ENCODE results near the gene RBBP8NL. TPM values are rescaled to one million over a fixed set of nuclear protein-coding genes. Genes with fewer than 3 reads are reported as not detected.
"Not testable (repeated sequence)": the region's sequence is repeated elsewhere in the genome, so short reads cannot be mapped to it uniquely, and the experiment has no call there.

The RBBP8NL gene
- total RNA-seq, 2 donors from 2014 or later: not detected

- DNase-seq (ENCODE audit: low spot score); intact Hi-C loops (cut with DNase I): not testable (repeated sequence)
Measured at GRCh38 chr20:62426059-62426348, 1.3 kb downstream of the RBBP8NL start.

DNA sequence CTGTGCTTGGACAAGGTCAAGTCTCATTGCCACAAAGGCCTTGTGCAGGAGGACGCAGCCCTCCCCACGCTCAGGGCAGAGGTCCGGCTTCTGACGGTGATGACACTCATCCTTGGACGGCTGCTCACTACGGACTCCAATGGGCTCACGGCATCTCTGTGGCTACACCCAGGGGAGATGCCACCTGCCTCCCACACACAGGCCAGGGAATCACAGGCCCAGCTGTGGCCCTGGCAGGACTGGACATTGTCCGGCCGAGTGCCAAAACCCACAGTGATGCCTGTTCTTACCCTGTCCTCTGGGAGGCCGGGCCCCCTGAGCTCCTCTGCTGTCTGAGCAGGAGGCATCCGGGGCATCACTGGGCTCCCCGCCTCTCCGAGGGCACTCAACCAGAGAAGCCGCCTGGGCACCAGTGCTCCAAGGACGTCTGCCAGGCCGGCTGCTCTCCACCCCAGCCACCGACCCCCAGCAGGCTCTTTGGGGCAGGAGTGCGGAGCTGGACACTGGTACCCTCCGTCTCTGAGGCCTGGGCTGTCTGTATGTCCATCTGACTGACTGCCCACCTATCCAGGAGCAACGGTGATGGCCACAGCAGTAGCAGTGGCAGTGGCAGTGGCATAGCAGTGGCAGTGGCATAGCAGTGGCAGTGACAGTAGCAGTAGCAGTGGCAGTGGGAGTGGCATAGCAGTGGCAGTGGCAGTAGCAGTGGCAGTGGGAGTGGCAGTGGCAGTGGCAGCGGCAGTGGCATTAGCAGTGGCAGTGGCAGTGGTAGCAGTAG is 1.9 kb downstream of the RBBP8NL start:
- intact Hi-C loops (cut with DNase I): no loop called here
- DNase-seq (ENCODE audit: low spot score): no peak

DNA sequence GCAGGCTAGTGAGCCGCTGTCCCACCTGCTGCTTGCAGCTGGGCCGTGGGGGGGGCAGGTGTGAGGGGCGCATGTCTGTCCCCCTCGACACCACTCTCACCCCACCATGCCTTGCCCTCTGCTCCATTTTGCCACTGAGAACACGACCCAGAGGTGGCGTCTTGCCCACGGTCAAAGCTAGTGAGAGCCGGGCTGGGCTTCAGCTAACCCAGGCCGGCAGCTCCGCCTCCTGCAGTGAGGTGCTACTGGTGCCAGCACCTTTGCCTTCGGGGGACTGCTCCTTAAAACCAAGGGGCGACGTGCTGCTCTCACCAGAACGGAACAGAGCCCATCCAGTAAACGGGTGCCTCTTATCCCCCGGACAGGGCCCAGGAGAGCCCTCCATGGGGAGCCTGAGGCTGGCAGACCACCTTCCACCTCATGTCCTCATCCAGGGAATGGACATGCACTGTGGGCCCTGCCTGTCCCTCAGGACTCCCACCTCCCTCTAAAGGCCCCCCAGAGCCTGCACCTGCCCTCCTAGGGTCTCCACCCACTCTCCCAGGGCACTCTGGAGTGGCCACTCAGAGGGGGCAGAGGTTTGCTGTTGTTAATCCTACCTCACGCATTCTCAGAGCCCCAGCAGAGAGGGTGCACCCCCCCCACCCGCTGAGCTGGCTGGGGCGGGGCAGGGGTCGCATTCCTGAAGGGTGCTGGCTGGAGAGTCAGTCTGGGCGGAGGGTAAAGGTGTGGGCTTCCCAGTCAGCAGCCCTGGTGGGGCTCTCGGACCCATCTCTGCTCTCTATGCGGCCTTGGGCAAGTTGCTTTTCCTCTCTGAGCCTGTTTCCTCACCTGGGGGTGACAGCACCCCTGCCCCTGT is 2.9 kb downstream of the RBBP8NL start:
- no peak for DNase-seq (ENCODE audit: low spot score)
- intact Hi-C loops (cut with DNase I): no loop called here

GRCh38 chr20:62423326-62423706 is 4.0 kb downstream of the RBBP8NL start:
- no peak for DNase-seq (ENCODE audit: low spot score)
- intact Hi-C loops (cut with DNase I): no loop called here

DNA sequence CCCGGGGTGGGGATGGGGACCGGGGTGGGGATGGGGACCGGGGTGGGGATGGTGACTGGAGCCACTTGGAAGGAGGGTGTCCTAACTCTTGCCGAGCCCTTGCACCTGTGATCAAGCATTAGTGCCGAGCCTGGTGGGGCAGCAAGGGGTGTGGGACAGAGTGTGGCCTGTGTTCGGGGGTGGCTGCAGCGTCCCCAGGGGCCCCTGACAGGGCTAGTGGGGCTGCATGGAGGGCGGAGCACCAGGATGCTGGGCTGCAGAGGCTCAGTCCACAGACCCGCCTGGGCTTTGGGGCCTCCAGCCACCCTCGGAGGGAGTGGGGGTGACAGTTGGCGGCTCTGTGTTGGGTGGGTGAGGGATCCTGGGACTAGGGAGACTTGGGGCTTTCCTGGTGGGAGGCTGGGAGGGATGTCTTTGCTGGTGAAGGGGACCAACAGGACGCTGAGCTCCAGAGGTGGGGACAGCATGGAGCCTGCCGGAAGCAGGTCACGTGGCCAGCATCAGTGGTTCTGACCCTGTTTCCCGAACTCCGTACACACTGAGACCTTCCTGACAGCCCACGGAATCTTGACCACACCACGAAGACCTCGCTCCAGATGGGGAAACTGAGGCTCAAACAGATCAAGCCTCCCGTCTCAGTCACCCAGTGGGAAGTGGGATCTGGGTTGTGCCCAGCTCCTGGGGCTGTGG is 4.6 kb downstream of the RBBP8NL start:
- intact Hi-C loops (cut with DNase I): no loop called here
- DNase-seq (ENCODE audit: low spot score): no peak

DNA sequence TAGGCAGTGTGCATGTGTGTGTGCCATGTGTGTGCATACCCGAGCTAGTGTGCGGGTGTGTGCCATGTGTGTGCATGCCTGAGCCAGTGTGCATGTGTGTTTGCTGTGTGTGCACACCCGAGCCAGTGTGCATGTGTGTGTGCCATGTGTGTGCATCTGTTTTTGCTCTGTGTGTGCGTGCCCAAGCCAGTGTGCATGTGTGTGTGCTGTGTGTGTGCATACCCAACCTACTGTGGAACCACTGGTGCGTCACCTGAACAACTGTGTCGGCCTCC is 5.7 kb downstream of the RBBP8NL start:
- DNase-seq (ENCODE audit: low spot score): no peak
- intact Hi-C loops (cut with DNase I): no loop called here

DNA sequence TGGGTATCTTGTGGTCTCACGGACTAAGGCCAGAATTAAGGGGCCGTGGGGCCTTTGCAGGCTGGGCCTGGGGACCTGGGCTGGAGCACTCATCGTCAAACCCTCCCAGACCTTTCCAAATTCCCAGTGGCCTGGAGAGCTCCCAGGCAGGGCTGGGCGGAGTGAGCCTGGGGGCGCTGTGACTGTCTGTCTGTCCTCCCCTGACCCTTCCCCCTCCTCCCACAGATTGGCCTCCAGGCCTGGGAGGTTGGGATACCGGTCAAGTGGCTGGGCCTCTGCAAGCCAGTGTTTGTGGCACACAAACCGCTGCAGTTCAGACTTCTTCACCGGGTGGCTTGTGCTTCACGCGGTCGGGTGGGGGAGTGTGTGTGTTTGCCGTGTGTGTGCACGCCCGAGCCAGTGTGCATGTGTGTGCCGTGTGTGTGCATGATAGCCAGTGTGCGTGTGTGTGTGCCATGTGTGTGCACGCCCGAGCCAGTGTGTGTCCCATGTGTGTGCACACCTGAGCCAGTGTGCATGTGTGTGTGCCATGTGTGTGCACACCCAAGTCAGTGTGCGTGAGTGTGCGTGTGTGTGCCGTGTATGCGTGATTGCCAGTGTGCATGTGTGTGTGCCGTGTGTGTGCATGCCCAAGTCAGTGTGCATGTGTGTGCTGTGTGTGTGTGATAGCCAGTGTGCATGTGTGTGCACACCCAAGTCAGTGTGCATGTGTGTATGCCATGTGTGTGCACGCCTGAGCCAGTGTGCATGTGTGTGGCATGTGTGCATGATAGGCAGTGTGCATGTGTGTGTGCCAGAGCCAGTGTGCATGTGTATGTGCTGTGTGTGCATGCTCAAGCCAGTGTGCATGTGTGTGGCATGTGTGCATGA is 6.3 kb downstream of the RBBP8NL start:
- intact Hi-C loops (cut with DNase I): no loop called here
- DNase-seq (ENCODE audit: low spot score): no peak

- intact Hi-C loops (cut with DNase I): loop anchor here (1.0 to 10.0 kb wide), 2 partner anchors 127 to 195 kb away; no protein-coding TSS in a partner anchor
- no peak for DNase-seq (ENCODE audit: low spot score)
Measured at GRCh38 chr20:62419759-62420158, 7.6 kb downstream of the RBBP8NL start.

DNA sequence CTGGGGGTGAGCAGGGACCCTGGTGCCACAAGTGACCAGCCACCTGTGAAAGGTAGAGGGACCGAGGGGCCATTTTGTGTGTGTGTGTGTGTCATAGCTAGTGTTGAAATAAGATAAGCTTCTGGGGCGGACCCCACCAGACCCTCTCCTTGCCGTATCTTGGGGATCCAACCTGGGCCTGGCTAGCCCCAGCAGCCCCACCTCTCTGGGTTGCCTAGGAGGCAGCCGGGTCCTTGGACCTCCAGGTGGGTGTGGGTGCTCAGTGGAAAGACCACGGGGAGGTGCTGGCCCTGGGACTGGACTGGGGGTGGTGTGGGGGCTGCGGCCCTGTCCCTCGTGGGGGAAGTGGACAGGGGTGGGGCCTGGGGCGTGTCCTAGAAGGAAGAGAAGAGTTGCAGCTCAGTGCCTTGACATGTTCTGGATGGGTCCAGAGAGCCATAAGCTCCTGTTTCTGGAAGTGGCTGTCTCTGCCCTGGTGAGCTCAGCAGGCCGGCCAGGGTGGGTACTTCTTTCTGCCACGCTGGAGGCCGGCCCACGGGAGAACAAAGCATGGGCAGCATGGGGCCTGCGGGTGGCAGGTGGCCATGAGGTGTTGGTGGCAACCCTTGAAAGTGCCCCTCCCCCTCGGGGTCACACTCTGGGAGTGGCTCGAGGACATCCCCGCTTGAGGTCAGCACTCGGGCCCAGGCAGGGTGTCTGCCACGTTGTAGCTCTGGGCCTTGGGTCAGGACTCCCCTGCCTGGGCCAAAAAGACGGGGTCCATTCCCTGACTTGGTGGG is 8.4 kb downstream of the RBBP8NL start:
- no peak for DNase-seq (ENCODE audit: low spot score)
- intact Hi-C loops (cut with DNase I): loop anchor here (1.0 to 10.0 kb wide), 2 partner anchors 127 to 196 kb away; no protein-coding TSS in a partner anchor

GRCh38 chr20:62417981-62418708 is 9.2 kb downstream of the RBBP8NL start:
- intact Hi-C loops (cut with DNase I): loop anchor here in 1 of 2 donors (10.0 kb wide), 1 partner anchor 197 kb away; no protein-coding TSS in a partner anchor

GRCh38 chr20:62416651-62417637 is 10.4 kb downstream of the RBBP8NL start:
- intact Hi-C loops (cut with DNase I): loop anchor here in 1 of 2 donors (10.0 kb wide), 1 partner anchor 198 kb away; no protein-coding TSS in a partner anchor
- no peak for DNase-seq (ENCODE audit: low spot score)

More at GRCh38 chr20:62417981-62418708, 9.2 kb downstream of the RBBP8NL start:
- no peak for DNase-seq (ENCODE audit: low spot score)

DNA sequence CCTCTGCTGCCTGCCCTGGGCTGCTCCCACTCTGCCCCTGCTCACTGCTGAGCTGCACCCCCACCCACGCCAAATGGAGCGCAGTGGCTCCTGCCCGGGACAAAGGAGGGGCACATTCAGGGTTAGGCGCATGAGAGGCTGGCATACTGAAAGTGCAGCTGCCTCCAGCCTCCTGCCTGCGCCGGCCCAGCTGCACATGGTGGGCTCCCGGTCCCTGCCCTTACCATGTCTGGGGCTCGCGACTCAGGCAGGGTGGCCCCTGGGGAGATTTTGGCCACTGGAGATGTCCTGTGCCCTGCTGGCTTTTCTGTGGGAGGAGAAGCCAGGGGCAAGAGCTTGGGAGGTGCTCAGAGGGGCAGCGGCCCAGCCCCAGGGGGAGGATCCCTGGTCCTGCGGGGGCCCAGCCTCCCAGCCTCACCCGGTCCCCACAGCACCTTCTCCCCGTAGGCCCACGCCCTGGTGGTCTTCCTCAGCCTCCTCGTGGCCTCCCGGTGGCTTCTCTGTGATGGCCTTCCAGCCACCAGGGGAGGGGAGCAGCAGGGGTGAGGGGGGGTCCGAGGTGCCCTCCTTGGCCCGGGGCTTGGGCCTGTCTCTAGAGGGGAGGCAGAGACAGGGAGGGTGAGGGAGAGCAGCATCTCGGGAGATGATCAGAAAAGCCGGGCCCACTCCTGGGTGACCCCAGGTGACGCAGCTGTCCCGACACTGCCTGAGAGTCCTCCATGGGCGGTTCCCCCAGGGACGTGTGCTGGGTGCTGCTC is 11.8 kb downstream of the RBBP8NL start:
- no peak for DNase-seq (ENCODE audit: low spot score)
- intact Hi-C loops (cut with DNase I): loop anchor here in 1 of 2 donors (10.0 kb wide), 1 partner anchor 199 kb away; no protein-coding TSS in a partner anchor

GRCh38 chr20:62413896-62414481 is 13.3 kb downstream of the RBBP8NL start:
- no peak for DNase-seq (ENCODE audit: low spot score)
- intact Hi-C loops (cut with DNase I): loop anchor here in 1 of 2 donors (10.0 kb wide), 1 partner anchor 201 kb away; no protein-coding TSS in a partner anchor

GRCh38 chr20:62413025-62413570 is 14.2 kb downstream of the RBBP8NL start:
- DNase-seq (ENCODE audit: low spot score): no peak
- intact Hi-C loops (cut with DNase I): loop anchor here in 1 of 2 donors (10.0 kb wide), 1 partner anchor 202 kb away; no protein-coding TSS in a partner anchor
